MM.1S (cell line): ENCODE data around the gene SSBP2.

Source experiments
- DNase-seq: peaks from one replicate; pipeline ENCODE4 v3.0.0-alpha.2; 2015
- H2AFZ ChIP-seq: fragments of 300-600 bp; sonication (generic); 2 replicates; pipeline ENCODE4 v1.6.0; 2016; ENCODE audit warnings: antibody characterized with exemption, low read length
- H3F3A ChIP-seq: fragments of 300-600 bp; sonication (generic); 2 replicates; pipeline ENCODE4 v1.6.1; 2016; ENCODE audit warnings: mild to moderate bottlenecking, antibody characterized with exemption, low read length, moderate library complexity, mixed read lengths; ENCODE audit not compliant: insufficient read depth
- H3K27ac ChIP-seq: fragments of 300-600 bp; sonication (generic); 2 replicates; pipeline ENCODE4 v1.5.1; 2016; ENCODE audit warnings: mild to moderate bottlenecking, low read length
- H3K27me3 ChIP-seq: fragments of 300-600 bp; sonication (generic); replicated peaks from 2 replicates; pipeline ENCODE4 v1.6.0; 2016; ENCODE audit warnings: low read length; ENCODE audit not compliant: insufficient read depth
- H3K36me3 ChIP-seq: fragments of 300-600 bp; sonication (generic); replicated peaks from 2 replicates; pipeline ENCODE4 v1.6.1; 2016; ENCODE audit warnings: mild to moderate bottlenecking, low read length, mixed read lengths; ENCODE audit not compliant: insufficient read depth
- H3K4me1 ChIP-seq: fragments of 300-600 bp; sonication (generic); 2 replicates; pipeline ENCODE4 v1.6.1; 2016; ENCODE audit warnings: low read length, mixed read lengths
- H3K4me2 ChIP-seq: fragments of 300-600 bp; sonication (generic); 2 replicates; pipeline ENCODE4 v1.6.0; 2016; ENCODE audit warnings: low read depth, low read length
- H3K4me3 ChIP-seq: fragments of 300-600 bp; sonication (generic); 2 replicates; pipeline ENCODE4 v1.5.1; 2016; ENCODE audit warnings: low read length, mixed read lengths
- H3K79me2 ChIP-seq: fragments of 300-600 bp; sonication (generic); 2 replicates; pipeline ENCODE4 v1.6.1; 2016; ENCODE audit warnings: mixed run types, low read length, mixed read lengths
- H3K9ac ChIP-seq: fragments of 300-600 bp; sonication (generic); 2 replicates; pipeline ENCODE4 v1.6.1; 2016; ENCODE audit warnings: low read length, mixed read lengths
- H3K9me2 ChIP-seq: fragments of 300-600 bp; sonication (generic); replicated peaks from 2 replicates; pipeline ENCODE4 v1.6.1; 2016; ENCODE audit warnings: mild to moderate bottlenecking, low read length, mixed read lengths; ENCODE audit not compliant: insufficient read depth
- H3K9me3 ChIP-seq: fragments of 300-600 bp; sonication (generic); replicated peaks from 2 replicates; pipeline ENCODE4 v1.6.1; 2016; ENCODE audit warnings: mild to moderate bottlenecking, low read length, mixed read lengths; ENCODE audit not compliant: insufficient read depth
- H4K20me1 ChIP-seq: fragments of 300-600 bp; sonication (generic); 2 replicates; pipeline ENCODE4 v1.6.1; 2016; ENCODE audit warnings: mild to moderate bottlenecking, low read length, moderate library complexity, mixed read lengths; ENCODE audit not compliant: insufficient read depth
- EZH2 ChIP-seq: fragments of 300-600 bp; sonication (generic); optimal IDR thresholded peaks from 2 replicates; pipeline ENCODE3; 2017; ENCODE audit warnings: low read depth, mild to moderate bottlenecking, antibody characterized with exemption, low read length, mixed read lengths
- EZH2phosphoT487 ChIP-seq: fragments of 300-600 bp; sonication (generic); IDR thresholded peaks from 2 replicates; pipeline ENCODE4 v1.6.1; 2018; ENCODE audit warnings: antibody characterized with exemption, low read length
- TF ChIP-seq, protein P1 (sequence below): fragments of 300-600 bp; sonication (generic); IDR thresholded peaks from 2 replicates; pipeline ENCODE4 v1.5.1; 2016; ENCODE audit warnings: antibody characterized with exemption, low read length, mixed read lengths

The SSBP2 gene

GRCh38 chr5:81774374-81774773 lies 23.5 kb upstream of the SSBP2 start:
- Histone ChIP-seq H3K79me2 (no peaks in the 10 kb centered on the region), H4K20me1 (no peaks in the 10 kb centered on the region), H3K27me3 (no peaks in the 10 kb centered on the region), H3F3A (no peaks in the 10 kb centered on the region; the same call in 1 of the 2 replicates), H2AFZ (no peak overlapping the region), H3K9ac (no peak overlapping the region), H3K9me2 (no peaks in the 10 kb centered on the region), H3K36me3 (no peaks in the 10 kb centered on the region), H3K4me1 (peaks cover 19% of the 10 kb centered on the region), H3K4me2 (no peak overlapping the region), H3K27ac (no peak overlapping the region), H3K9me3 (no peaks in the 10 kb centered on the region), H3K4me3 (no peak overlapping the region)
- no peak for TF ChIP-seq EZH2phosphoT487
- TF ChIP-seq EZH2, result no peak
- TF ChIP-seq, protein P1, sequence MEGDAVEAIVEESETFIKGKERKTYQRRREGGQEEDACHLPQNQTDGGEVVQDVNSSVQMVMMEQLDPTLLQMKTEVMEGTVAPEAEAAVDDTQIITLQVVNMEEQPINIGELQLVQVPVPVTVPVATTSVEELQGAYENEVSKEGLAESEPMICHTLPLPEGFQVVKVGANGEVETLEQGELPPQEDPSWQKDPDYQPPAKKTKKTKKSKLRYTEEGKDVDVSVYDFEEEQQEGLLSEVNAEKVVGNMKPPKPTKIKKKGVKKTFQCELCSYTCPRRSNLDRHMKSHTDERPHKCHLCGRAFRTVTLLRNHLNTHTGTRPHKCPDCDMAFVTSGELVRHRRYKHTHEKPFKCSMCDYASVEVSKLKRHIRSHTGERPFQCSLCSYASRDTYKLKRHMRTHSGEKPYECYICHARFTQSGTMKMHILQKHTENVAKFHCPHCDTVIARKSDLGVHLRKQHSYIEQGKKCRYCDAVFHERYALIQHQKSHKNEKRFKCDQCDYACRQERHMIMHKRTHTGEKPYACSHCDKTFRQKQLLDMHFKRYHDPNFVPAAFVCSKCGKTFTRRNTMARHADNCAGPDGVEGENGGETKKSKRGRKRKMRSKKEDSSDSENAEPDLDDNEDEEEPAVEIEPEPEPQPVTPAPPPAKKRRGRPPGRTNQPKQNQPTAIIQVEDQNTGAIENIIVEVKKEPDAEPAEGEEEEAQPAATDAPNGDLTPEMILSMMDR, result no peak
- DNase-seq, result no peak

- H3K36me3 ChIP-seq, result no peaks in the 10 kb centered on the region
- H3K4me1 ChIP-seq, result peaks cover 24% of the 10 kb centered on the region
- no peaks in the 10 kb centered on the region for H3K79me2 ChIP-seq
- H3K4me2 ChIP-seq, result no peak overlapping the region
- H3K9me3 ChIP-seq, result no peaks in the 10 kb centered on the region
- no peak overlapping the region for H3K27ac ChIP-seq
- H2AFZ ChIP-seq, result no peak overlapping the region
- H3K27me3 ChIP-seq, result no peaks in the 10 kb centered on the region
- peak; percentile 38 for DNase-seq
- no peak overlapping the region for H3K4me3 ChIP-seq
- TF ChIP-seq, protein P1, result no peak
- TF ChIP-seq EZH2phosphoT487 (no peak), EZH2 (no peak)
- no peak overlapping the region for H3K9ac ChIP-seq
- H3F3A ChIP-seq, result no peaks in the 10 kb centered on the region; the same call in 1 of the 2 replicates
- H3K9me2 ChIP-seq, result no peaks in the 10 kb centered on the region
- no peaks in the 10 kb centered on the region for H4K20me1 ChIP-seq
Observed at GRCh38 chr5:81773574-81773973, 22.7 kb upstream of the SSBP2 start.

DNA sequence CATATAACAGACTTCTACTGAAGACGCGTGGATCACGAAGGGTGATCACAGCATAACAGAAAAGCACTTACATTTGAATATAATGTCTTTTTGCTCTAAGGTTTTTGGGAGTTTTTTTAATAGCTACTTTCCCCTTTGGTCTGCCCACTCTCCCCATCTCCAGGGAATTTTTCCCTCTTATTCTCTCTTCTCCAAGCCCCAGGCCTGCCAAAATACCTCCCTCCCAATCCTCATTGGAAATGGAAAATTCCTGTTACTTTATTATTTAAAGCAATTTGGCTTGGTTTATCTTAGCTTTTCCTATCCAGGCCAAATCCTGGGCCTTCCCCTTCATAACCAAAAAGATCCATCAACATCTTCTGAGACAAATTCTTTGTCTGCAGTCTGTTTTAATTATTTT lies 22.3 kb upstream of the SSBP2 start:
- H3K9ac ChIP-seq, result no peak overlapping the region
- no peak overlapping the region for H3K4me2 ChIP-seq
- H3K9me3 ChIP-seq, result no peaks in the 10 kb centered on the region
- no peaks in the 10 kb centered on the region for H3K27me3 ChIP-seq
- DNase-seq, result no peak
- H3K27ac ChIP-seq, result no peak overlapping the region
- H3K9me2 ChIP-seq, result no peaks in the 10 kb centered on the region
- H3K79me2 ChIP-seq, result no peaks in the 10 kb centered on the region
- H4K20me1 ChIP-seq, result no peaks in the 10 kb centered on the region
- no peaks in the 10 kb centered on the region for H3K36me3 ChIP-seq
- TF ChIP-seq EZH2 (no peak), EZH2phosphoT487 (no peak)
- TF ChIP-seq, protein P1, result no peak
- no peak overlapping the region for H3K4me3 ChIP-seq
- no peaks in the 10 kb centered on the region; the same call in 1 of the 2 replicates for H3F3A ChIP-seq
- peaks cover 20% of the 10 kb centered on the region for H3K4me1 ChIP-seq
- no peak overlapping the region for H2AFZ ChIP-seq
